ENCODE measurements around the gene TPCN1.
A peak's percentile ranks its signal among the peaks of the same experiment; 100 is the strongest.

TPCN1 gene

GRCh38 chr12:113221997-113222729, 899 bp downstream of the TPCN1 start:
- Histone ChIP-seq H3K36me3 (ENCODE audit: control insufficient read depth in 5 of 5, insufficient read depth in 5 of 5, low read length in 5 of 5) (peaks cover 0 to 6% (median 6%) of the 10 kb centered on the region in 5 donors), H3K27ac (ENCODE audit: low read depth, low read length) (peak overlapping the region; percentile 91), H3K27me3 (ENCODE audit: control insufficient read depth in 5 of 5, insufficient read depth in 4 of 5, low read length in 5 of 5) (no peaks in the 10 kb centered on the region), H3K9me3 (ENCODE audit: control insufficient read depth in 5 of 5, low read length in 5 of 5) (no peaks in the 10 kb centered on the region), H3K9ac (ENCODE audit: low read length in 5 of 5) (peak overlapping the region; percentile 81 to 96 (median 89)), H3K4me1 (ENCODE audit: control insufficient read depth in 5 of 5, insufficient read depth in 5 of 5, low read length in 5 of 5) (peaks cover 3 to 49% (median 40%) of the 10 kb centered on the region in 5 donors), H3K4me3 (ENCODE audit: low read depth in 1 of 5, low read length in 5 of 5) (peak overlapping the region; percentile 76 to 89 (median 84))

- Histone ChIP-seq H3K27me3 (ENCODE audit: control insufficient read depth in 5 of 5, insufficient read depth in 4 of 5, low read length in 5 of 5) (no peaks in the 10 kb centered on the region), H3K36me3 (ENCODE audit: control insufficient read depth in 5 of 5, insufficient read depth in 5 of 5, low read length in 5 of 5) (peaks cover 0 to 14% (median 13%) of the 10 kb centered on the region in 5 donors), H3K4me1 (ENCODE audit: control insufficient read depth in 5 of 5, insufficient read depth in 5 of 5, low read length in 5 of 5) (peaks cover 3 to 50% (median 47%) of the 10 kb centered on the region in 5 donors), H3K9ac (ENCODE audit: low read length in 5 of 5) (peak overlapping the region in 4 of 5 donors; percentile 81 to 92 (median 86)), H3K27ac (ENCODE audit: low read depth, low read length) (peak overlapping the region; percentile 91), H3K4me3 (ENCODE audit: low read depth in 1 of 5, low read length in 5 of 5) (peak overlapping the region; percentile 76 to 89 (median 84)), H3K9me3 (ENCODE audit: control insufficient read depth in 5 of 5, low read length in 5 of 5) (no peaks in the 10 kb centered on the region)
Measured at GRCh38 chr12:113222730-113223531, 1.7 kb downstream of the TPCN1 start.

- Histone ChIP-seq H3K4me3 (ENCODE audit: low read depth in 1 of 5, low read length in 5 of 5) (no peak overlapping the region), H3K27ac (ENCODE audit: low read depth, low read length) (no peak overlapping the region), H3K36me3 (ENCODE audit: control insufficient read depth in 5 of 5, insufficient read depth in 5 of 5, low read length in 5 of 5) (peaks cover 0 to 26% (median 16%) of the 10 kb centered on the region in 5 donors), H3K27me3 (ENCODE audit: control insufficient read depth in 5 of 5, insufficient read depth in 4 of 5, low read length in 5 of 5) (no peaks in the 10 kb centered on the region), H3K9ac (ENCODE audit: low read length in 5 of 5) (peak overlapping the region in 1 of 5 donors; percentile 11), H3K4me1 (ENCODE audit: control insufficient read depth in 5 of 5, insufficient read depth in 5 of 5, low read length in 5 of 5) (peaks cover 3 to 70% (median 66%) of the 10 kb centered on the region in 5 donors), H3K9me3 (ENCODE audit: control insufficient read depth in 5 of 5, low read length in 5 of 5) (no peaks in the 10 kb centered on the region)
Measured at GRCh38 chr12:113224955-113225354, 3.7 kb downstream of the TPCN1 start.

- Histone ChIP-seq H3K27ac (ENCODE audit: low read depth, low read length) (peak overlapping the region; percentile 72), H3K4me3 (ENCODE audit: low read depth in 1 of 5, low read length in 5 of 5) (no peak overlapping the region), H3K36me3 (ENCODE audit: control insufficient read depth in 5 of 5, insufficient read depth in 5 of 5, low read length in 5 of 5) (peaks cover 0 to 43% (median 33%) of the 10 kb centered on the region in 5 donors), H3K9me3 (ENCODE audit: control insufficient read depth in 5 of 5, low read length in 5 of 5) (no peaks in the 10 kb centered on the region), H3K9ac (ENCODE audit: low read length in 5 of 5) (peak overlapping the region in 2 of 5 donors; percentile 49 to 51), H3K27me3 (ENCODE audit: control insufficient read depth in 5 of 5, insufficient read depth in 4 of 5, low read length in 5 of 5) (no peaks in the 10 kb centered on the region), H3K4me1 (ENCODE audit: control insufficient read depth in 5 of 5, insufficient read depth in 5 of 5, low read length in 5 of 5) (peaks cover 3 to 77% (median 69%) of the 10 kb centered on the region in 5 donors)
Measured at GRCh38 chr12:113226696-113227568, 5.7 kb downstream of the TPCN1 start.

GRCh38 chr12:113227686-113228391, 6.6 kb downstream of the TPCN1 start:
- no peaks in the 10 kb centered on the region for H3K9me3 ChIP-seq (ENCODE audit: control insufficient read depth in 5 of 5, low read length in 5 of 5)
- H3K36me3 ChIP-seq (ENCODE audit: control insufficient read depth in 5 of 5, insufficient read depth in 5 of 5, low read length in 5 of 5), result peaks cover 0 to 52% (median 42%) of the 10 kb centered on the region in 5 donors
- H3K27me3 ChIP-seq (ENCODE audit: control insufficient read depth in 5 of 5, insufficient read depth in 4 of 5, low read length in 5 of 5), result no peaks in the 10 kb centered on the region
- peak overlapping the region; percentile 72 for H3K27ac ChIP-seq (ENCODE audit: low read depth, low read length)
- H3K4me1 ChIP-seq (ENCODE audit: control insufficient read depth in 5 of 5, insufficient read depth in 5 of 5, low read length in 5 of 5), result peaks cover 3 to 77% (median 69%) of the 10 kb centered on the region in 5 donors
- H3K9ac ChIP-seq (ENCODE audit: low read length in 5 of 5), result peak overlapping the region in 3 of 5 donors; percentile 2 to 51 (median 49)
- H3K4me3 ChIP-seq (ENCODE audit: low read depth in 1 of 5, low read length in 5 of 5), result no peak overlapping the region

- Histone ChIP-seq H3K27ac (ENCODE audit: low read depth, low read length) (peak overlapping the region; percentile 72), H3K9me3 (ENCODE audit: control insufficient read depth in 5 of 5, low read length in 5 of 5) (no peaks in the 10 kb centered on the region), H3K27me3 (ENCODE audit: control insufficient read depth in 5 of 5, insufficient read depth in 4 of 5, low read length in 5 of 5) (no peaks in the 10 kb centered on the region), H3K9ac (ENCODE audit: low read length in 5 of 5) (peak overlapping the region in 2 of 5 donors; percentile 17 to 44), H3K4me1 (ENCODE audit: control insufficient read depth in 5 of 5, insufficient read depth in 5 of 5, low read length in 5 of 5) (peaks cover 3 to 77% (median 69%) of the 10 kb centered on the region in 5 donors), H3K36me3 (ENCODE audit: control insufficient read depth in 5 of 5, insufficient read depth in 5 of 5, low read length in 5 of 5) (peaks cover 0 to 59% (median 49%) of the 10 kb centered on the region in 5 donors), H3K4me3 (ENCODE audit: low read depth in 1 of 5, low read length in 5 of 5) (no peak overlapping the region)
Measured at GRCh38 chr12:113228394-113229028, 7.2 kb downstream of the TPCN1 start.

GRCh38 chr12:113230315-113231234, 9.3 kb downstream of the TPCN1 start:
- H3K36me3 ChIP-seq (ENCODE audit: control insufficient read depth in 5 of 5, insufficient read depth in 5 of 5, low read length in 5 of 5), result peaks cover 0 to 72% (median 52%) of the 10 kb centered on the region in 5 donors
- no peaks in the 10 kb centered on the region for H3K9me3 ChIP-seq (ENCODE audit: control insufficient read depth in 5 of 5, low read length in 5 of 5)
- peak overlapping the region; percentile 23 for H3K27ac ChIP-seq (ENCODE audit: low read depth, low read length)
- H3K4me3 ChIP-seq (ENCODE audit: low read depth in 1 of 5, low read length in 5 of 5), result no peak overlapping the region
- H3K9ac ChIP-seq (ENCODE audit: low read length in 5 of 5), result no peak overlapping the region
- no peaks in the 10 kb centered on the region for H3K27me3 ChIP-seq (ENCODE audit: control insufficient read depth in 5 of 5, insufficient read depth in 4 of 5, low read length in 5 of 5)
- H3K4me1 ChIP-seq (ENCODE audit: control insufficient read depth in 5 of 5, insufficient read depth in 5 of 5, low read length in 5 of 5), result peaks cover 3 to 78% (median 63%) of the 10 kb centered on the region in 5 donors
